ENCODE results near the gene SLC15A4. TPM values are rescaled to one million over a fixed set of nuclear protein-coding genes. Genes with fewer than 3 reads are reported as not detected.
A peak's percentile ranks its signal among the peaks of the same experiment; 100 is the strongest.

The SLC15A4 gene
- total and polyA plus RNA-seq, 2 of the 13 experiments (the other 11 are each of a cell fraction or from before 2014, with no cell fraction given): 17.3 to 22.7 TPM

GRCh38 chr12:128844031-128844635, 20.4 kb upstream of the SLC15A4 start:
- intact Hi-C loops (cut with micrococcal nuclease; ENCODE audit: unreplicated experiment) (no loop called here), in situ Hi-C loops (cut with HindIII; ENCODE audit: extremely low pct_ligation_motif_present, low pct_unique_long_range_greater_than_20kb) (no loop called here)
- peak; percentile 82 for ATAC-seq
- ChIA-PET CTCF (ENCODE audit: low intra/inter-chr PET ratio, low total read pairs) (no interaction called here), POLR2A (no interaction called here)
- Histone ChIP-seq H3K27ac (ENCODE audit: extremely low read length, insufficient read depth, low read length) (no peak overlapping the region), H3K36me3 (replicated peaks in 1 of 2; ENCODE audit: control insufficient read depth in 1 of 2, insufficient read depth in 2 of 2, low read length in 2 of 2) (no peaks in the 10 kb centered on the region), H3K4me3 (replicated peaks in 1 of 3; ENCODE audit: insufficient read depth in 1 of 3, low read depth in 2 of 3, low read length in 3 of 3) (no peak overlapping the region), H4K20me1 (ENCODE audit: insufficient read depth, low read length) (no peaks in the 10 kb centered on the region), H2AFZ (ENCODE audit: low read length) (no peak overlapping the region), H3K9ac (ENCODE audit: insufficient read depth, low read depth, low read length) (no peak overlapping the region), H3K4me2 (ENCODE audit: low read depth, low read length) (no peak overlapping the region), H3K27me3 (ENCODE audit: control insufficient read depth in 1 of 2, insufficient read depth in 2 of 2, low read length in 2 of 2) (peaks cover 0 to 19% of the 10 kb centered on the region in 2 experiments; a peak in 1 of 5 replicates), H3K79me2 (ENCODE audit: insufficient read depth, low read length) (no peaks in the 10 kb centered on the region), H3K4me1 (ENCODE audit: insufficient read depth, low read length) (no peaks in the 10 kb centered on the region), H3K9me3 (ENCODE audit: low read length) (no peaks in the 10 kb centered on the region)
- peak; percentile 17 for DNase-seq (ENCODE audit: low spot score)
- BruUV-seq (replicated peaks): no TSS peak
- peak; percentile 28 for FAIRE-seq
- 13% methylated on average over 5 of the region's 11 CpGs for WGBS (ENCODE audit: low lambda C conversion rate)
- no peak for TF ChIP-seq THAP8 (CRISPR knock-in tag; IDR thresholded peaks at IDR 0.05; ENCODE audit: borderline replicate concordance)
- 0 out of 2 replicates have a peak, but pooled peaks have one; percentile 14 for TF ChIP-seq SMC3 (IDR thresholded peaks at IDR 0.05; ENCODE audit: low read length)
- TF ChIP-seq ZBTB14 (CRISPR knock-in tag; IDR thresholded peaks at IDR 0.05): no peak
- no peak for TF ChIP-seq ZSCAN5A (CRISPR knock-in tag; IDR thresholded peaks at IDR 0.05; ENCODE audit: borderline replicate concordance)
- peak; percentile 39; the same call in 1 of the 2 replicates for TF ChIP-seq STAG1 (CRISPR knock-in tag; IDR thresholded peaks at IDR 0.05)
- TF ChIP-seq ZNF20 (CRISPR knock-in tag; IDR thresholded peaks at IDR 0.05): no peak
- TF ChIP-seq RXRB (CRISPR knock-in tag; IDR thresholded peaks at IDR 0.05; ENCODE audit: borderline replicate concordance): no peak
- no peak for TF ChIP-seq ZNF432 (CRISPR knock-in tag; IDR thresholded peaks at IDR 0.05; ENCODE audit: borderline replicate concordance)
- TF ChIP-seq ZNF7 (CRISPR knock-in tag; IDR thresholded peaks at IDR 0.05): no peak
- TF ChIP-seq CTCF (CRISPR knock-in tag; IDR thresholded peaks at IDR 0.05): peak; percentile 43
- TF ChIP-seq ZBTB46 (CRISPR knock-in tag; IDR thresholded peaks at IDR 0.05; ENCODE audit: borderline replicate concordance): no peak
